Measurements from ENCODE around the gene STX1A.

STX1A gene

DNA sequence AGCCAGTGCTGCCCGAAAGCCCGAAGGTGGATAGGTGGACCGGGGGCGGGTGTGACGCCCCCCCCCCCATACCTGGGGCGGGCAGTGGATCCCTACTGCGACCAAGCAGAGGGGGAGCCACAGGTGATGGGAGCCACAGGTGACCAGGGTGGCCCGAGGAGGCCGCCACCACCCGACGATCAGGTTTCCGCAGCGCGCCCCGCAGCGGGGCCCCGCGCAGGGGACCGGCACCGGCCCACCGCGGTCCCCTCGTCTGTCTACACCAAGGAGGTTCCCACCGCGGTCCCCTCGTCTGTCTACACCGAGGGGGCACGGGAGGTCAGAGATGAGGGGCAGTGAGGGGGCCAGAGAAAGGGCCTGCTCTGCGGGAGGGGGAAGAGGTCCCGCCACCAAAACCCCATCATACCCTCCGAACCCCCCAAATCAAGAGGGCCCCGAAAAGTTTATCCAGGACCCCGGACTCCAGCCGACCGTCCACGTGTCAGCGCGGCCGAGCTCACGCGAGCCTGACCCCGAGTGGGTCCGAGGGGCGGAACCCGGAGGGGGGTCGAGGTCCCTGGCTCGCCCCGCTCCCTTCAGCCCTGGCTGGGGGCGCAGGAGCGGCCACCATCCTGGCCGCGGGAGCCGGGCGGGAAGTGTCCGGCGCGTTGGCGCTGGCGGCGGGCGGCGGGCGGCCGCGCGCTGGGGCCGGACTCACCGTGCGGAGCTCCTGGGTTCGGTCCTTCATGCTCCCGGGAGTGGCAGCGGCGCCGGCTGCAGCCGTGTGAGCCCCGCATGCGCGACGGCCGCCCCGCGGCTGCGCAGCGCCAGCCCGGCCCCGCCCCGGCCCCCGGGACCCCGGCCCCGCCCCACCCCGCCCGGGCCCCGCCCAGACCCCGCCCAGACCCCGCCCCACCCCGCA is at the start of gene STX1A:
STX1A (minus strand) TSS at position 765 of the 901 bp plus-strand sequence; CDS start at position 727, 38 bp downstream.
- in situ Hi-C loops (cut with HindIII; ENCODE audit: low sequenced_read_pairs) = no loop called here

DNA sequence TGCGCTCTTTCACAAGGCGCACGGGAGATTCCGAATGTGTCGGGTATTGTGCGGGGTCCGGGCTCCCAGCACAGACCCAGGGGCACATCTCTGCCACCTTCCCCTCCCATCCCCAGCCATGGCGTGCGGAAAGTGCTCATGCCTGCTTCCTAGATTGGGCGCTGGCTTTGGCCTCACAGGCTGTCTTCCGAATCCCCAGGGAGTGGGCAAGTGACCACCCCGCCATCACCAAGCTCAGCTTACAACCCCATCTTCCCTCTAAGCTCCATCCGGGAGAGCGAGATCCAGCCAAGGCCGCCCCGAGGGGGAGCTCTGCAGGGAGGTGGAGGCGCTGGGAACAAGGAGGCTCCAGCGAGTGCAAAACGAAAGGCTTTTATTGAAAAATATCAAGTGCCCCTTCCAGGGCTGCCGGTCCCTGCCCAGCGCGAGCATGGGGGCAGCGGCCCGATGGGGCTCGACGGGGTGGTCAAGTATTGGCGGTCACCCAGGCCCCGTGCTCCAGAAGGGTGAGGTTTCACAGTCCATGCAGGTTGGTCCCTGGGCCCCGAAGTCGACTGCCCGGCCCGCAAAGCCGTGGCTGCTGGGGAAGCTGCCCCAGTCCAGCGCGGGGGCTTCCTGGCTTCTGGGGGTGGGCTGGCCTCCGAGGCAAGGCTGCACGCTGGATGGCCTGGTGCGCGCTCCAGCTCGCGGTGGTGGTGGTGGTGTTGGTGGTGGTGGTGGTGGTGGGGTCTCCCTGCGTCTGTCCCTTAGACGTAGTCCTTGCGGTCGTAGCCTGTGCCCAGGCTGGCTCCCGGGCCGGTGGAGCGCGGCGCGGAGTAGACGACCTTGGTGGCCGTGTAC is 49.4 kb upstream of the STX1A start:
- in situ Hi-C loops (cut with HindIII; ENCODE audit: low sequenced_read_pairs) = no loop called here

DNA sequence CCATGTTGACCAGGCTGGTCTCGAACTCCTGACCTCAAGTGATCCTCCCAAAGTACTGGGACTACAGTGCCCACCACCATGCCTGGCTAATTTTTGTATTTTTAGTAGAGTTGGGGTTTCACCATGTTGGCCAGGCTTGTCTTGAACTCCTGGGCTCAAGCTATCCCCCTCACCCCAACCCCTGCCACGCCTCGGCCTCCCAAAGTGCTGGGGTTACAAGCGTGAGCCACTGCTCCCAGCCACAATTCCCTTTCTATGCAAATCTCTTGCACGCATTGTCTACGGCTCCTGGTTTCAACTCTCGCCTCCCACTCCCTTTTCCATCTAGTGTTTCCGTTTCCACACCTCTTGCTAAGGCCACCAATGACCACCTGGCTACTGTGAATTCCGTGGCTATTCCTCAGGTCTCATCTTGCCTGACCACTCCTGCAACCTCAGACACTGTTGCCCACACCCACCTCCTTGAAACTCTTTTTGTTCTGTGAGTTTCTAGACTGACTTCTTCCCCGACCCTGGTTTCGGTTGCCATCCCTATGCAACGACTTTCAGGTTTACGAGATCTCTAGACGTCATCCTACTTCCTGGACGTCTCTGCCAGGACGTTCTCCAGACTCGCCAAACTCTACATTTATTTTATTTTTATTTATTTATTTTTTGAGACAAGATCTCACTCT is 47.2 kb upstream of the STX1A start:
- in situ Hi-C loops (cut with HindIII; ENCODE audit: low sequenced_read_pairs) = no loop called here

DNA sequence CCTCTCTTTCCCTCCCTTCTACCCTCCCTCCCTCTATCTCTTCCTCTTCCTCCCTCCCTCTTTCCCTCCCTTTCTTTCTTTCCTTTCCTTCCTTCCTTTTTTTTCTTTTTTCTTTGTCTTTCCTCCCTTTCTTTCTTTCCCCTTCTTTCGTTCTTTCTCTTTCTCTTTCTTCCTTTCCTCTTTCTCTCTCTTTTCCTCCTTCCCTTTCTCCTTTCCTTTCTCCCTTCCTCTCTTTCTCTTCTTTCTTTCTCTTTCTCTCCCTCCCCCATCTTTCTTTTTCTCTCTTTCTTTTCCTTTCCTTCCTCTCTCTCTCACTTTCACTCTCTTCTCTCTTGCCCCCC is 43.2 kb upstream of the STX1A start:
- in situ Hi-C loops (cut with HindIII; ENCODE audit: low sequenced_read_pairs) = no loop called here

DNA sequence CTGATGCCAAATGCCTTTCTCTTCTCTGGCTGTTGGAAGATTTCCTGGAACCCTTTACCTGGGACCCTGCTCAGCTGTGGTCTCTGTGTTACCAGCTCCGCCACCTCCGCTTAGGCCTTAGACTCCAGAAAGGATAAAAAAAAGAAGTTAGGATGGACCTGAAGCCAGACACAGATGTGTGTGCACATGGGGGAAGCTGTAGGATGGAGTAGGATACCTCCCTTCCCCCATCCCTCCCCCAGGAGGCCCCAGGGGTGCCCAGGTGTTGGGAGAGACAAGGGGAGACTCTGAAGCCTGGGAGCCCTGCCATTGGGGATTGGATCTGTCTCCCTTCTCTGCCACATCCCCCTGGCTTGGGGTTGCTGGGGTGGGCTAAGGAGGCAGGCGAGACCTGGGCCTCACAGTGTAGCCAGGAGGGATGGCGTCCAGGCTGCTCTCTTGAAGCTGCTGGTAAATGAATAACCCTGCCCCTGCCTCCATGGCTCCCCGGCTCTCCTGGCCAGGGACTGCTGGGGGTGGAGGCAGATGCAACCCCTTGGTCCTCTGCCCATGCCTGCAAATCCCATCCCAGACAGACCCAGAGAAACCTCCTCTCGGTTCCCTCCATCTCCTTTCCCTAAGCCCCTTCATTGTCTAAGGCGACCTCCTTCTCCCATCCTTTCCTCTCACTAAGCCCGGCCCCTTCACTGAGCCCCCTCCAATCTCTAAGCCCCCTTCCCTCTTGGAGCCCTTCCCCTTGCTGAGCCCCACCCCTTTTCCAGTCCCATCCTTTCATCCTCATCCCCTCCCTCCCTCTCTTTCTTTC is 42.6 kb upstream of the STX1A start:
- in situ Hi-C loops (cut with HindIII; ENCODE audit: low sequenced_read_pairs) = no loop called here

DNA sequence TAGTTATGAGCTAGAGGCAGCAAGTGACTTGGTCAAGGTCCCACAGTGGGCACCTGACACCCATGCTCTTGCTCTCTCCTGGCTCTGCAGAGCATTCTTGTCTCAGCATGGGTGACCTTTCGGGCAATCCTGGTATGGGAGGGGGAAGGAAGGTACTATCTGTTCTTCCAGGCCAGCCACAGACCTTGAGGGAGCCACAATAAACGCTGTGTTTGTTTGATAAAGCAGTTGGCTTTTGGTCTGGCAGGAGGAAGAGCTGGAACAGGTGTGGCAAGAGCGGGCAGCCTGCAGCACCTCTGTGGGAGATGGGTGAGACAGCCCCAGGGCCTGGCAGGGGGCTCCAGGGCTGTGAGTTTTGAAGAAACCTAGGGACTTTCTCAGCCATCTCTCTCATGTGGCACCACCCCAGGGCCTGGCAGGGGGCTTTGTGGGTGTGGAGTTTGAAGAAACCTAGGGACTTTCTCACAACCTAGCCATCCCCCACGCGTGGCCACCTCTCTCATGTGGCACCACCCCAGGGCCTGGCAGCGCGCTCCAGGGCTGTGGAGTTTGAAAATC is 39.2 kb upstream of the STX1A start:
- in situ Hi-C loops (cut with HindIII; ENCODE audit: low sequenced_read_pairs) = no loop called here

DNA sequence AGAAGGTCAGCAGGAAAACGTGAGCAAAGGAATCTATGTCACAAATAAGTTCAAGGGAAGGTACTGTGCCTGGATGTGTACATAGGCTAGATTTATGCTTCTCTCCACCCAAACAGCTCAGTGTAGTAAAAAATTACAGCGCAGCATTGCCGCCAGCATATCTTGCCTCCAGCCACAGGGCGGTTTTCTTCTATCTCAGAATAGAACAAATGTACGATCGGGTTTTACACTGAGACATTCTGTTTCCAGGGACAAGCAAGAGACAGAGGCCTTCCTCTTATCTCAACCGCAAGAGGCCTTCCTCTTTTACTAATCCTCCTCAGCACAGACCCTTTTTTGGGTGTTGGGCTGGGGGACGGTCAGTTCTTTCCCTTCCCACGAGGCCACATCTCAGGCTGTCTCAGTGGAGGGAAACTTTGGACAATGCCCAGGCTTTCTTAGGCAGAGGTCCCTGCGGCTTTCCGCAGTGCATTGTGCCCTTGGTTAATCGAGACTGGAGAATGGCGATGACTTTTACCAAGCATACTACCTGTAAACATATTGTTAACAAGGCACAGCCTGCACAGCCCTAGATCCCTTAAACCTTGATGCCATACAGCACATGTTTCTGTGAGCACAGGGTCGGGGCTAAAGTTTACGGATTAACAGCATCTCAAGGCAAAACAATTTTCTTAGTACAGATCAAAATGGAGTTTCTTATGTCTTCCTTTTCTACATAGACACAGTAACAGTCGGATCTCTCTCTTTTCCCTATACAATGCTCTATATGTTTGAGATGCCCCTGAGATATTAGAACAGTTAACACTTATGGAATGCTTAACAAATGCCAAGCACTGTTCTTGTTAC is 30.7 kb upstream of the STX1A start:
- in situ Hi-C loops (cut with HindIII; ENCODE audit: low sequenced_read_pairs) = loop anchor here (5.0 kb wide), 1 partner anchor 57 kb away; no protein-coding TSS in a partner anchor

DNA sequence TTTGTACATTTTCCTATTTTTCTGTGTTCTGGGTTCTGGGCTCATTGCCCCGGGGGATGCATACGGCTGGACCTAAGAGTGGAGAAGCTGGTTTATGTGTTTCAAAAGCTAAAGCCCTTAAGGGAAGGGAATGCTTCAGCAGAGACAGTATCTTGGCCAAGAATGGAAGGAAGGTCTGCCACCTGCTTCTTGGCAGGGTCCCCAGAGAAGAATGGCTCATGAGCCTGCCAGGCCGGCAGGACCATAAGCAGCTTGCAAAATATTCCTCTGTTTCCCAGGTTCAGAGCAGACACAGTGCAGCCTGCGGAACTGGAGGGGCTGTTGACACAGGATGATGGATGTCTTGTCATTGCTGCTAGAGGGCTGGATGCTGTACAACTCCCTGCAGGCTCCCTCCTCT is 26.9 kb upstream of the STX1A start:
- in situ Hi-C loops (cut with HindIII; ENCODE audit: low sequenced_read_pairs) = no loop called here

DNA sequence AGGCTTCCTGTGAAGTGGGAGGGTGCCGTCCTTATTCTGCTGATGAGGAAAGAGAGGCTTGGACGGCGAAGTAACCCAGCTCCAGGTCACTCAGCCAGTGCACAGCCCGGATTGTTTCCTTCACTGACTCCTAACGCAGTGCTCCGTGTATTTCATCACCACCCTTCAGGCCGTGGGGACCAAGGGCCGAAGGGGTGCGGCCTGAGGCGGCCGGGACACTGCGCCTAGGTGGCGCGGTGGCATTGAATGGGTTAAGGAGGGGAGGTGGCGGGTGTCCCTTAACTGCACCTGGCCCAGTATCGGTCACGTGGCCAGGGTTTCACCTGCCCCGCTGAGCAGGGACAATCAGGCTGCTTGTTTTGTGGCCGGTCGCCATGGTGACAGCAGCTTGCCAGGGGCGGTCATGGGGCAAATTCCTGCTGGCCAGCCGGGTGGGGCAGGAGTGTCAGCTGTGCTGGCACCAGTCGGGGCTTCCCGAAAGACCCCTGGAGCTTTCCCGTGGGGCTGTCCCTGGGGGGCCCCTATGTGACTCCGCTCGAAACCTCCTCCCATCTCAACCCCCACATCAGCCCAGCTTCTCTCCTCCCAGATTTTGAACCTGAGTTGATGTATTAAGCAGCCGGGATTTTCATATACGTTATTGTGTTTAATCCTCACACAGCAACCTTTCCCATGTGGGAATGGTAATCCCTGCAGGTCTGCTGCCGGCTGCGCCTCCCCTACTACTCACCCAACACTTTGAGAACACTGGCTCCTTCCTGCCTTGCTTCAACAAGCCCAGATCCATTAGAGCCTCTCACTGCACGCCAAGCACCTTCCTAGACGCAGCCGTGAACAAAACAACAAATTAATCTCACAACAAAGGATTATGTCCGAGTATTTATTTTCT is 23.5 kb upstream of the STX1A start:
- in situ Hi-C loops (cut with HindIII; ENCODE audit: low sequenced_read_pairs) = no loop called here

DNA sequence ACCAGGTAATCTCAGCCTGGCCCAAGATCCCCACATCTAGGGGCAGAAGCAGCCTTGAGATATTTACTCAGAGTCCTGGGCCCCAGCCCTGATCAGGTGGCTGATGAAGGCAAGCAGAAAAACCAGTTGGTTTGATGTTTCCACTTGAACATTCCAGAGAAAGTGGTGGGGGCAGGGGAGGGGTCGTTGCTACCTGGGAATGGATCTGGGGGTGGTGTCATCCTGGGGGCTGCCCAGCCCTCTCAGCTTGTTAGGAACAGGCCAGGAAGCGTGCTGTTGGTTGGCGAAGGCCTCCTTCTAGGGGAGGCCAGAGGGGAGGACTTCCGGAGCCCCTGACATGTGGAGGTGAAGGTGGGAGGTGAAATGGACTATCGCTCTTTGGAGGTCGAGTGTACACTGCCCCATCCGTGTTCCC is 22.9 kb upstream of the STX1A start:
- in situ Hi-C loops (cut with HindIII; ENCODE audit: low sequenced_read_pairs) = no loop called here

DNA sequence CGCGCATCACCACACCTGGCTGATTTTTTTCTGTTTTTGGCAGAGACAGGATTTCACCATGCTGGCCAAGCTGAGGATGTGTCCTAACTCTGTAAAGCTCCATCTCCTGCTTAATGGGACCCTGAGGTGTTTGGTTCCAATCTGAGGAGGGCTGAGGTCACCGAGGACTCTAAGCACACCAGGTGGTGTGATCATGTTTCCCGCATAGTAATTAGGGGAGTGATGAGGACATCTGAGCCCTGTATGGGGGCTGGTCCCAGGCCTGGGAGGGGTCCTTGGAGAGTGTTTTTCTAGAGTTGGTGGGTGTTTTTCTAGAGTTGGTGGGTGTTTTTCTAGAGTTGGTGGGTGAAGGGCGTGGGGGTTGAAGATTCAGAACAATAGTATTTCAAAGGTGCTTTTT is 22.1 kb upstream of the STX1A start:
- in situ Hi-C loops (cut with HindIII; ENCODE audit: low sequenced_read_pairs) = no loop called here

DNA sequence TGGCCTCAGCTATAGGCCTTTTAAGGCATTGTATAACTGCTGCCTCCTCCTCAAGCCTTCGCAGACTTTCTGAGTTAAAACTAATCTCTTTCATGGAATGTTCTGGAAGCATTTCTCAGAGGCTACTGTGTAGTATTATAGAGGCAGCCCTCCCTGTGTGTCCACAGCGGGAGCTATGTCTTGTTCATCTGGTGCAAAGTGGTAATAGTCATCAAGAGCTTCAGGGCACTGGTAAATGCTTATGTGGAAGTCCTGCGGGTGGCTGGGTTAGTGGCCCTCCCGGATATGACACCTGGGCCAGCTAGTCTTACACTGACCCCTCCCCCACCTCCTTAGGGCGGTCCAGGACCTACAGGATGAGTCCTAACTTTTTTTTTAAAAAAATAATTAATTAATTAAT is 21.3 kb upstream of the STX1A start:
- in situ Hi-C loops (cut with HindIII; ENCODE audit: low sequenced_read_pairs) = no loop called here

DNA sequence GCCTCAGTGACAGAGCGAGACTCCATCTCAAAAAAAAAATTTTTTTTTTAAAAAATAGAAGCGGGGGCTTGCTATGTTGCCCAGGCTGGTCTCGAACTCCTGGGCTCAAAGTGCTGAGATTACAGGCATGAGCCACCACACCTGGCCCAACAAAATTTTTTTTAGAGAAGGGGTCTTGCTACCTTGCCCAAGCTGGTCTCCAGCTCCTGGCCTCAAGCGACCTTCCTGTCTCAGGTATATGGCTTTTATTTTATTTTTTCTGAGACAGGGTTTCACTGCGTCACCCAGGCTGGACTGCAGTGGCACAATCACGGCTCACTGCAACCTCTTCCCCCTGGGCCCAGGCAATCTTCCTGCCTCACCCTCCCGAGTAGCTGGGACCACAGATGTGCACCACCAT is 20.7 kb upstream of the STX1A start:
- in situ Hi-C loops (cut with HindIII; ENCODE audit: low sequenced_read_pairs) = no loop called here

DNA sequence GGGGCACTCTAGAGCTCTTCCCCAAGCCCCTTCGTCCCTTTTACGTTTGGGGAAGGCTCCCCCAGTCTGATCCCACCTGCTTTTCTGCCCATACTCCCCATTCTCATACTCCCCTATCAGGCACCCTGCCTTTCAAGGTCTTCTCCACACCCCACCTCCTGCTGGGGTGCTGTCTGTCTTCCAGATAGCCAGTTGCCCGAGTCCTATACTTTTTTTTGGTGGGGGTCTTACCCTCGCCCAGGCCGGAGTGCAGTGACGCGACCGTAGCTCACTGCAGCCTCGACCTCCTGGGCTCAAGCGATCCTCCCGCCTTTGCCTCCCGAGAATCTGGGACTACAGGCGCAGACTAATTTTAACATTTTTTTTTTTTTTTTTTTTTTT is 19.9 kb upstream of the STX1A start:
- in situ Hi-C loops (cut with HindIII; ENCODE audit: low sequenced_read_pairs) = no loop called here

DNA sequence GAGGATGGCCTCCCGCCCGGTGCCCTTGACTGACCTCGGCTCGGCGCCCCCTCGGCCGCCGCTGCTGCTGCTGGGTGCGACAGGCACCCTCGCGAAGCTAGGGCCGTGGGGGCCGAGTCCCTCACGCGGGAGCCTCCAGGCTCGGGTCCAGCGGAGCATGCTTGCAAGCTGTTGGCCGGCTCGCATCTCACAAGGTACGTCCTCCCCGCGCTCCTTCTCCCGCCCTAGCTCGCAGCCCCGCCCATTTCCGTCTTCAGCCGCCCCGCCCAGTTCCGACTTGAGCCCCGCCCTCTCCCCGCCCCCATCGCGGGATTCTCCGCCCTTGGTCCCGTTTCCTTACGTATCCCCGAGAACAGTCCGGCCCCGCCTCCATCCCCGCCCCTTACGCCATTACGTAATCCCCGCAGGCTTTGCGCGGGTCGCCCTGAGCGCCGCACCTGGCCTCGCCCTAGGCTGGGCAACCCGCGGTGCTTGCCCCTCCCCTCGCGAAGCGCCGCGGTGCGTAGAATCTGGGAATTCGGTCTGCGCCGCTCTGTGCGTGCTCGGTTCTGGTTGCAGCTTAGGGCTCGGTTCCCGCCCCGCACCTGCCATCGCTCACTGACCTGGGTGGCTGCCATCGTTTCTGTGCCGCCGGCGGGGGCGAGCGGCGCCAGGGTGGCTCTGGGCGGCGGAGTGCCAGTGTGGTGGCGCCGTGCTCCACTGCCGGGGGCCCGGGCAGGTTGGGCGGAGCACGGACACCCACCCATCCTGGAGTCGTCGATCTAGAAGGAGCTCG is 19.3 kb upstream of the STX1A start, which contains the start of gene ABHD11:
ABHD11 (minus strand) TSS at position 191 of the 775 bp plus-strand sequence; CDS start at position 159, 32 bp downstream.
- in situ Hi-C loops (cut with HindIII; ENCODE audit: low sequenced_read_pairs) = no loop called here

DNA sequence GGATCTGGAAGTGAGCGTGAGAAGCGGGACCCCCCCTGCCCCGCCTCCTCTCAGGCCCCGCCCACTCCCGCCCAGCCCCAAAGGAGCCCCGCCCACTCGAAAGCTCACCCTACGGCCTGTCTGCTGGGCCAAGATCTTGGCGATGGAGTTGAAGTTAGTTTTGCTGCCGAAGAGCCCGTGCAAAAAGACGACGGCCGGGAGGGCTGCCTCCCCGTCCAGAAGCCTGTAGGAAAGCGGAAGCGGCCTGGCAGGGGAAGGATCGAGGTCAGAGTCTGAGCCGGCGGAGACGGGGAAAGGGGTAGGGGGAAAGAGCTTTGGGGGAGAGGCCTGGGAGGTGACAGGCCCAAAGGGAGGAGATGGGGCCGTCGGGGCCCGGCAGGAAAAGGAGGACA is 18.7 kb upstream of the STX1A start:
- in situ Hi-C loops (cut with HindIII; ENCODE audit: low sequenced_read_pairs) = no loop called here

DNA sequence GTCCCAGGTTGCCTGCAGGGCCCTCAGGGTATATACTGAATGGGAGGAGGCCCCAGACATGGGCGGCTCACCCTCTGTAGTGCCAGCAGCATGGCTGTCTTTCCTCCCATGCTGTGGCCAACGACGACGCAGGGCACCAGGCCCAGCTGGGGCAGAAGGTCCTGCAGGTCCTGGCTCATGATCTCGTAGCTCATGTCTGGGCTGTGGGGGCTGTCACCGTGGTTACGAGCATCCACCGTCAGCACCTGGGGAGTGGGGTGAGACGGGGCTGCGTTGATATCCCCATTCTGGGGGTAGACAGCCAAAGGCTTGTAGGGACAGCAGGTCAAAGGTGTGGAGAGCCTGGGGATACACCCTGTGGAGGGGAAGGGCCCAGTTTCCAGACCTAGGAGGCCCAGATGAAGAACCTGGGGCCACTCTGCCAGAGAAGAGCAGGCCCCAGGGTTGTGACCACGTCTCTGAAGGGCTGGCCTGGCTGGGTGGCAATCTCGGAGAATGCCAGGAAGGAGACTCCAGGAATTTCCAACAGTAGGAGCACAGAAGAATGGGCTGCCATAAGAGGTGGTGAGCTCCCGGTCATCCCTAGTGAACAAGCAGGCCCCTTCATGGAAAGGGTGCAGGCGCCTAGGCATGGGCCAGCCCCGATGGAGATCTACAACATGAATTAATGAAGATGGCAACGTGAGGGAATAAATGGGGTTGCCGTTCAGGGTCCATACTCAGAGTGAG is 18.2 kb upstream of the STX1A start:
- in situ Hi-C loops (cut with HindIII; ENCODE audit: low sequenced_read_pairs) = no loop called here

Data from endothelial cell of hepatic sinusoid (primary cell).